ENCODE results near the gene LRRC10B.

LRRC10B gene

DNA sequence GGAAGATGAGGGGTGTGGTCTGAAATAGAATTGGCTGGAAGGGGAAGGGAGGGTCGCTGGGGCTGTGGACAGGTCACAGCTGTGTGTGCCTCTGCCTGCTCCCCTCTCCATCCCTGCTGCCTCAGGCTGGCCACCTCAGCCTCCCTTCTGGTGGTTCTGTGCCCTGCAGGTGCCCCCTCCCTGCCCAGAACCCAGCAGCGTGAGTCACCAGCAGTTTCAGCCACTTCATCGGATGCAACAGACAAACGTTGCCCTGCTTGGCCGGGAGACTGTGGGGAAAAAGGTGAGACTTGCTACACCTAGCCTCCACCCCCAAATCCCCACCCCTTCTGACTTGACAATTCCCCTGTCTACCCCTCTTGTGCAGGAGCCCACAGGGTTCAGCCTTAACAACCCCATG is 21.8 kb upstream of the LRRC10B start:
- TF ChIP-seq YY1 (IDR thresholded peaks at IDR 0.05; ENCODE audit: insufficient read depth, insufficient read length) (no peak), SUZ12 (IDR thresholded peaks at IDR 0.05; ENCODE audit: extremely low read depth, insufficient read depth, insufficient read length) (no peak), ZNF274 (IDR thresholded peaks at IDR 0.05; ENCODE audit: low read depth, low read length) (no peak)
- H3K27me3 ChIP-seq (ENCODE audit: insufficient read depth, insufficient read length), result no peaks in the 10 kb centered on the region
- peak overlapping the region; percentile 27 for H3K9ac ChIP-seq (ENCODE audit: insufficient read length, low read depth)
- peaks cover 47% of the 10 kb centered on the region for H3K4me1 ChIP-seq (ENCODE audit: insufficient read depth, insufficient read length)
- H3K9me3 ChIP-seq (ENCODE audit: insufficient read depth, low read length), result no peaks in the 10 kb centered on the region
- no peak overlapping the region for H3K4me3 ChIP-seq (ENCODE audit: insufficient read length, low read depth)
- no peak for DNase-seq (ENCODE audit: low read depth, low spot score)
- no peaks in the 10 kb centered on the region for H3K36me3 ChIP-seq (ENCODE audit: insufficient read depth, insufficient read length, low read length)

DNA sequence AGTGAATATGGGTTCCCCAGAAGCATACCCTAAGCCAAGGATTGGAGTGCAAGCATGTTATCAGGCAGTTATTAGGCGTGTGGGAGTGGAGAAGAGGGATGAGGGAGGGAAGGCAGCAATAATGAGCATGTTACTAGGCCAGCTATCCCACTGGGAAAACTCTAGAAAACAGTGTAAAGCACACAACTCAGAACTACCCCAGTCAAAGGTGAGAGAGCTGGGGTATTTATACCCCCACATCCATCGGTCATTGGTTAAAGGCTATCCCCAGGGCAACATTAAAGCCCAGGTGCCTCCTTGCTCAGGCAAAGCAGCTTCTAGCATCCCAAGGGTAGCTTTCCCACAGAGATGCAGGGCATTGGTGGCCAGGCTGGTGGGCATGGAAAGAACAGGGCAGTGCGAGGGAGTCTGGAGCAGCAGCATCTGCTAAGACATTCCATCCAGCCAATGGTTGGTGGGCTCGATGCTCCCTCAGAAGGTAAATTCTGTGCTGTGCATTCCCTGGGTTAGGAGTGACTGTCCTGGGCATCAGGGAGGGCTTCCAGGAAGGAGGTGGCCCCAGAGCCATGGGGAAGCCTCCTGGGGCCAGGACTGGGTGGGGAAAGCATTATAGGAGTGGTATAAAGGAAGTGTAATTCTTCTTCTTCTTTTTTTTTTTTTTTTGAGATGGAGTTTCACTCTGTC is 21.1 kb upstream of the LRRC10B start:
- H3K9ac ChIP-seq (ENCODE audit: insufficient read length, low read depth), result no peak overlapping the region
- H3K4me1 ChIP-seq (ENCODE audit: insufficient read depth, insufficient read length), result peaks cover 41% of the 10 kb centered on the region
- DNase-seq (ENCODE audit: low read depth, low spot score), result no peak
- H3K4me3 ChIP-seq (ENCODE audit: insufficient read length, low read depth), result no peak overlapping the region
- H3K36me3 ChIP-seq (ENCODE audit: insufficient read depth, insufficient read length, low read length), result no peaks in the 10 kb centered on the region
- no peaks in the 10 kb centered on the region for H3K27me3 ChIP-seq (ENCODE audit: insufficient read depth, insufficient read length)
- TF ChIP-seq SUZ12 (IDR thresholded peaks at IDR 0.05; ENCODE audit: extremely low read depth, insufficient read depth, insufficient read length), result no peak
- TF ChIP-seq YY1 (IDR thresholded peaks at IDR 0.05; ENCODE audit: insufficient read depth, insufficient read length), result no peak
- no peak for TF ChIP-seq ZNF274 (IDR thresholded peaks at IDR 0.05; ENCODE audit: low read depth, low read length)
- no peaks in the 10 kb centered on the region for H3K9me3 ChIP-seq (ENCODE audit: insufficient read depth, low read length)

DNA sequence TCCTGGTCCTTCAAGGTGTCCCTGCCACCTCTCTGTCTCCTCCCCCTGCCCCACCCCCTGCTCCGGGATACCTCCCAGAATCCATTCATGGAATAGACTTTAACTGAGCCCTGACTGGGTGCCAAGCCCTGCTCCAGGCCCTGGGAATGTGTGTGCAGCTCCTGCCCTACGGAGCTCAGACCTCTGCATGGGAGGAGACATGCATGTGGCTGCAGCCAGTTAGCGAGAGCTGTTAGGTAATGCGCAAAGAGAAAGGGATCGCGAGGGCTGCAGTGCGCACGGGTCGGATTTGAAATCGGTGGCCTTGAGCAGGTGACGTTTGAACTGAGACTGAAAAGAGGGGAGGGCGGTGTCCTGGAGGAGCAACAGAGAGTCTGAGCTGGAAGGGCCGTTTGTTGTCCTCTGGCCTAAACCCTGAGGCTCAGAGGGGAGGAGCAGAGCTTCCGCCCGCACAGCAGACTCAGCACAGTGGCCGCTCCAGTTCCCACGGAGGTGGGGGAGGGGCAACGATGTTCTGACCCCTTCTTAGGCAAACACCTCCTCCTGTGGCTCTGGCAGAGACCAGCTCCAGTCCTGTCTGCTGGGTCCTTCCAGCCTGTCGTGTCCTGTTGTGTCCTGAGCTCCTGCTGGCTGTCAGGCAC is 19.8 kb upstream of the LRRC10B start:
- peak; percentile 76 for DNase-seq (ENCODE audit: low read depth, low spot score)

DNA sequence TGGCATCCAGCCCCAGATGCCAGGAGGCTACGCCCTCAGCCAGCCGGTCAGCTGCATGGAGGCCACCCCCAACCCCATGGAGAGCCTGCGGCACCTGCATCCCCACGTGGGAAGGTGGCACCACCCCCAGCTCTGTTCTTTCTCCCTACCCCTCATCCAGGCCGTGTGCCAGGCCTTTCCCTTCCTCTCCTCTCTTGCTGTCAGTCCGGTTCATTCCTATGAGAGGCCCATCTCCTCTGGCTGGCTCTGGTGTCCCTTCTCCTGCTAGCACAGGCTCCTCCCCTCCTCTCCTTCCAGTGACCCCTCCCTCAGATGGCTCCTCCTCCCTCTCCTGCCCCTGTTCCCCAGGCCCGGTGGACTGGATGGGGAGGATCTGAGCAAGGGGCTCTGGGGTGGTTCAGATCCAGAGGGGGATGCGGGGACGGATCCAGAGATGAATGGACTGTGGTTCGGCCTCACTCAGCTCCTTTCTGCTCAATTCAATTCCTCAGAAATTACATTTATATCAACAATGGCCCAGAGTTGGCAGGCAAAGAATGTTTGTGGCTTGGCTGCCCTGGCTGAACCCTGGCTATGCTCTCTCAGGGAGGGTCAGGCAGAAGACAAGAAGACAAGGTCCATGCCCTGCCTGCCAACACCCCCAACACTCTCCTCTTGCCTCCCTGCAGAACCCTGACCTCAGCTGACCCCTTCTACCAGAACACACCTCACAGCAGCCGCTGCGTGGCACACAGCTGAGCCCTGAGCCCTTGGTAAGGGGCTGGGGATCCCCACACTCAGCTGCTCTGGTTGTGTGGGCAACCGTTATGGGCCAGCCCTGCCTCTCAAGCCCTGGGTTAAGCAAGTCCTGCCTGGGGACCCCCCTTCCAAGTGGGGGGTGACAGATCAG is 18.5 kb upstream of the LRRC10B start:
- DNase-seq (ENCODE audit: low read depth, low spot score), result no peak

More for the DNA sequence above, 19.8 kb upstream of the LRRC10B start:
- peaks cover 38% of the 10 kb centered on the region for H3K4me1 ChIP-seq (ENCODE audit: insufficient read depth, insufficient read length)
- TF ChIP-seq SUZ12 (IDR thresholded peaks at IDR 0.05; ENCODE audit: extremely low read depth, insufficient read depth, insufficient read length) (no peak), ZNF274 (IDR thresholded peaks at IDR 0.05; ENCODE audit: low read depth, low read length) (no peak), YY1 (IDR thresholded peaks at IDR 0.05; ENCODE audit: insufficient read depth, insufficient read length) (no peak)
- H3K9ac ChIP-seq (ENCODE audit: insufficient read length, low read depth), result peak overlapping the region; percentile 67
- no peaks in the 10 kb centered on the region for H3K9me3 ChIP-seq (ENCODE audit: insufficient read depth, low read length)
- H3K4me3 ChIP-seq (ENCODE audit: insufficient read length, low read depth), result peak overlapping the region; percentile 10
- H3K36me3 ChIP-seq (ENCODE audit: insufficient read depth, insufficient read length, low read length), result no peaks in the 10 kb centered on the region
- H3K27me3 ChIP-seq (ENCODE audit: insufficient read depth, insufficient read length), result no peaks in the 10 kb centered on the region

DNA sequence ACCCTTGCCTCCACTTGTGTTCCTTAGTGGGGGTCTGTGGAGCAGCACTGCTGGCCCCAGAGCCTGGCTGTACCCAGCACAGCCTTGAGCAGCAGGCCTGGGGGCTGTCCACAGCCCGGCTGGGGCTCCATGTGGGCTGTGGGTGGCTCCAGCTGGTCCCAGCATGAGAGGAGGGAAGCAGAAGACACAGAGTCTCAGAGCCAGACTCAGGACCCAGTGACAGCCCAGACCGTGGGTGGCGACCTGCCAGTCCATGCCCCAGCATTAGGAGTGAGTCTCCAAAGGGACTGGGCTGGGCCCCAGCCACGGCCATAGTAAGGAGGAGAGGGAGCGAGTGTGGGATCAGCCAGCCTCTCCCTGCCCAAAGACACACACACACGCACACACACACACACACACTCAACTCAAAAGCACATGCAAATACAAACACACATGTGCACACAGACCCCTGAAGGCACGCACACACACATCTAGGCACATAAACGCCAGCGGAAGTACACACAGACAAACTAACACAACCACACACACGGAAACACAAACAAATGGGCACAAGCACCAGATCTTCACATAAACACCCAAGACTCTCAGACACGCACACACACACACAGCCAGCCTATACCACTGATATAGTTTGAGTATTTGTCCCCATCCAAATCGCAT is 16.7 kb upstream of the LRRC10B start:
- Histone ChIP-seq H3K4me1 (ENCODE audit: insufficient read depth, insufficient read length) (peaks cover 32% of the 10 kb centered on the region), H3K9me3 (ENCODE audit: insufficient read depth, low read length) (no peaks in the 10 kb centered on the region), H3K9ac (ENCODE audit: insufficient read length, low read depth) (no peak overlapping the region), H3K36me3 (ENCODE audit: insufficient read depth, insufficient read length, low read length) (no peaks in the 10 kb centered on the region), H3K27me3 (ENCODE audit: insufficient read depth, insufficient read length) (no peaks in the 10 kb centered on the region), H3K4me3 (ENCODE audit: insufficient read length, low read depth) (no peak overlapping the region)
- DNase-seq (ENCODE audit: low read depth, low spot score), result no peak
- TF ChIP-seq YY1 (IDR thresholded peaks at IDR 0.05; ENCODE audit: insufficient read depth, insufficient read length) (no peak), ZNF274 (IDR thresholded peaks at IDR 0.05; ENCODE audit: low read depth, low read length) (no peak), SUZ12 (IDR thresholded peaks at IDR 0.05; ENCODE audit: extremely low read depth, insufficient read depth, insufficient read length) (no peak)

More for the DNA sequence above, 18.5 kb upstream of the LRRC10B start:
- no peak for TF ChIP-seq SUZ12 (IDR thresholded peaks at IDR 0.05; ENCODE audit: extremely low read depth, insufficient read depth, insufficient read length)
- no peak for TF ChIP-seq ZNF274 (IDR thresholded peaks at IDR 0.05; ENCODE audit: low read depth, low read length)
- no peak for TF ChIP-seq YY1 (IDR thresholded peaks at IDR 0.05; ENCODE audit: insufficient read depth, insufficient read length)
- Histone ChIP-seq H3K4me1 (ENCODE audit: insufficient read depth, insufficient read length) (peaks cover 33% of the 10 kb centered on the region), H3K9me3 (ENCODE audit: insufficient read depth, low read length) (no peaks in the 10 kb centered on the region), H3K4me3 (ENCODE audit: insufficient read length, low read depth) (no peak overlapping the region), H3K36me3 (ENCODE audit: insufficient read depth, insufficient read length, low read length) (no peaks in the 10 kb centered on the region), H3K9ac (ENCODE audit: insufficient read length, low read depth) (peak overlapping the region; percentile 67), H3K27me3 (ENCODE audit: insufficient read depth, insufficient read length) (no peaks in the 10 kb centered on the region)

DNA sequence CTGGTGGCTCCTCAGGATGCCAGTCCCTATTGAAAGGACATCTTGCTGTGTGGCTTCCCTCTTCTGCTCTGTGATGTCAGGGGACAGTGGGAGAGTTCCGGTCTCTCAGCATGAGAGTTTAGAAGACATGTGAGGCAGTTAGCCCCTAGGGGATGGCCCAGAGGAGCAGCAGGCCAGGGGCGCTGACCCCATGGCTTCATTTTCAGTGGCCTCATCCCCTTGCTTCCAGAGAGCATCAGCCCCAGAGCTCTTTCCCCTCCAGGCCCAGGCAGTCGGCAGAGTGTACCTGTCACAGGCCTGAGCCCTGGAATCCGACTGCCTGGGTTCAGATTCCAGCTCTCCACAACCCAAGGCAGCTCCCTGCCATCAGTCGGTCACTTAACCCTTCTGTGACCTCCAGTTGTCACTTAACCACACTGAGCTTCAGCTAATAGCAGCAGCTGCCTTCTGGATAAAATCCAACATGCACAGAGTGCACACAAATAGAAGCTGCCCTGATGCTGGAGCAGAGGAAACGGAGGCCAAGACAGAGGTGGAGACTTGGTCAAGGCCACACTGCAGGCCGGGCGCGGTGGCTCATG is 14.1 kb upstream of the LRRC10B start:
- no peak for TF ChIP-seq ZNF274 (IDR thresholded peaks at IDR 0.05; ENCODE audit: low read depth, low read length)
- no peak for TF ChIP-seq YY1 (IDR thresholded peaks at IDR 0.05; ENCODE audit: insufficient read depth, insufficient read length)
- TF ChIP-seq SUZ12 (IDR thresholded peaks at IDR 0.05; ENCODE audit: extremely low read depth, insufficient read depth, insufficient read length), result no peak
- no peak for DNase-seq (ENCODE audit: low read depth, low spot score)
- Histone ChIP-seq H3K4me1 (ENCODE audit: insufficient read depth, insufficient read length) (peaks cover 27% of the 10 kb centered on the region), H3K27me3 (ENCODE audit: insufficient read depth, insufficient read length) (no peaks in the 10 kb centered on the region), H3K9ac (ENCODE audit: insufficient read length, low read depth) (no peak overlapping the region), H3K9me3 (ENCODE audit: insufficient read depth, low read length) (no peaks in the 10 kb centered on the region), H3K36me3 (ENCODE audit: insufficient read depth, insufficient read length, low read length) (no peaks in the 10 kb centered on the region), H3K4me3 (ENCODE audit: insufficient read length, low read depth) (no peak overlapping the region)
